Mammary epithelial cell (primary cell): ENCODE data around the gene IRF2.

Experiments
- CTCF ChIP-seq, 2 donors: IDR thresholded peaks in 1 of 2; conservative IDR thresholded peaks in 1 of 2; 2 replicates each; pipeline ENCODE4 v1.5.1; 2011 to 2012; ENCODE audit warnings: inconsistent platforms in 2 of 2, low read length in 2 of 2, mild to moderate bottlenecking in 2 of 2, control low read depth in 1 of 2, low read depth in 1 of 2; ENCODE audit not compliant: insufficient read depth in 1 of 2; ENCODE audit errors: extremely low read depth in 1 of 2
- EZH2 ChIP-seq: IDR thresholded peaks from 2 replicates; pipeline ENCODE4 v1.6.1; 2012; ENCODE audit warnings: low read length, inconsistent platforms, borderline replicate concordance

- no peak for TF ChIP-seq CTCF (conservative IDR thresholded peaks at IDR 0.05 in 1 of 2, IDR thresholded peaks at IDR 0.05 in 1 of 2; ENCODE audit: extremely low read depth in 1 of 2, insufficient read depth in 1 of 2, low read depth in 1 of 2, low read length in 2 of 2)
- TF ChIP-seq EZH2 = no peak
Measured at GRCh38 chr4:184451726-184452125, 22.6 kb downstream of the IRF2 start.
